HUES64 (cell line): ENCODE results near the gene HSPB8.
A peak's percentile ranks its signal among the peaks of the same experiment; 100 is the strongest.

Experiments used
- H3K27ac ChIP-seq: 2 replicates; pipeline ENCODE4 v1.7.0; 2013; ENCODE audit warnings: low read depth, low read length, inconsistent platforms
- H3K27me3 ChIP-seq: 2 replicates; pipeline ENCODE4 v1.6.1; 2013; ENCODE audit warnings: mild to moderate bottlenecking, low read length; ENCODE audit not compliant: insufficient read depth
- H3K36me3 ChIP-seq: 2 replicates; pipeline ENCODE4 v1.6.1; 2013; ENCODE audit warnings: mild to moderate bottlenecking, low read length; ENCODE audit not compliant: insufficient read depth
- H3K4me1 ChIP-seq: 2 replicates; pipeline ENCODE4 v1.6.1; 2013; ENCODE audit warnings: mild to moderate bottlenecking, low read length, moderate library complexity; ENCODE audit not compliant: insufficient read depth
- H3K4me3 ChIP-seq: 2 replicates; pipeline ENCODE4 v1.5.1; 2013; ENCODE audit warnings: mild to moderate bottlenecking, low read length, moderate library complexity
- H3K9ac ChIP-seq: 2 replicates; pipeline ENCODE4 v1.6.1; 2013; ENCODE audit warnings: mild to moderate bottlenecking, low read depth, low read length
- H3K9me3 ChIP-seq: 2 replicates; pipeline ENCODE4 v1.6.1; 2013; ENCODE audit warnings: low read depth, low read length; ENCODE audit not compliant: insufficient read depth
- WGBS: fragments of 150-250, 120-280 bp; methylation state at CpG from one replicate; pipeline ENCODE4 v1.1.7; 2013; ENCODE audit warnings: missing lambda C conversion rate; 5-methylcytosine and 5-hydroxymethylcytosine counted together

Gene HSPB8

GRCh38 chr12:119153477-119154434, 25.0 kb upstream of the HSPB8 start:
- 33% methylated on average over 48 of the region's 49 CpGs for WGBS
- H3K9ac ChIP-seq, result peak overlapping the region; percentile 85
- H3K4me1 ChIP-seq, result peaks cover 11% of the 10 kb centered on the region
- H3K4me3 ChIP-seq, result peak overlapping the region; percentile 76
- peaks cover 16% of the 10 kb centered on the region for H3K36me3 ChIP-seq
- peaks cover 8% of the 10 kb centered on the region; the same call in 1 of the 2 replicates for H3K9me3 ChIP-seq
- peak overlapping the region; percentile 84 for H3K27ac ChIP-seq
- no peaks in the 10 kb centered on the region for H3K27me3 ChIP-seq

- Histone ChIP-seq H3K36me3 (peaks cover 16% of the 10 kb centered on the region), H3K9ac (peak overlapping the region; percentile 85), H3K4me1 (peaks cover 11% of the 10 kb centered on the region), H3K4me3 (peak overlapping the region; percentile 76), H3K27ac (peak overlapping the region; percentile 84), H3K27me3 (no peaks in the 10 kb centered on the region), H3K9me3 (peaks cover 8% of the 10 kb centered on the region; the same call in 1 of the 2 replicates)
- WGBS, result 38% methylated on average over 9 of the region's 11 CpGs
Measured at GRCh38 chr12:119154435-119154818, 24.3 kb upstream of the HSPB8 start.

- Histone ChIP-seq H3K27ac (no peak overlapping the region), H3K4me1 (peaks cover 11% of the 10 kb centered on the region), H3K36me3 (peaks cover 5% of the 10 kb centered on the region; the same call in 1 of the 2 replicates), H3K27me3 (no peaks in the 10 kb centered on the region), H3K9me3 (peaks cover 3% of the 10 kb centered on the region; the same call in 1 of the 2 replicates), H3K4me3 (no peak overlapping the region), H3K9ac (no peak overlapping the region)
- WGBS, result 75% methylated on average over 34 of the region's 35 CpGs
Measured at GRCh38 chr12:119156401-119157044, 22.2 kb upstream of the HSPB8 start.

GRCh38 chr12:119157528-119157927, 21.2 kb upstream of the HSPB8 start:
- Histone ChIP-seq H3K27me3 (no peaks in the 10 kb centered on the region), H3K36me3 (no peaks in the 10 kb centered on the region), H3K4me1 (peaks cover 11% of the 10 kb centered on the region), H3K9me3 (no peaks in the 10 kb centered on the region), H3K27ac (no peak overlapping the region), H3K9ac (no peak overlapping the region), H3K4me3 (no peak overlapping the region)
- WGBS, result 89% methylated on average over 6 of the region's 6 CpGs

GRCh38 chr12:119157978-119158377, 20.8 kb upstream of the HSPB8 start:
- H3K4me1 ChIP-seq, result peaks cover 8% of the 10 kb centered on the region
- no peak overlapping the region for H3K27ac ChIP-seq
- WGBS, result 100% methylated on average over 2 of the region's 7 CpGs

GRCh38 chr12:119158402-119158801, 20.3 kb upstream of the HSPB8 start:
- Histone ChIP-seq H3K4me1 (peaks cover 5% of the 10 kb centered on the region; the same call in 1 of the 2 replicates), H3K9me3 (no peaks in the 10 kb centered on the region), H3K27ac (no peak overlapping the region), H3K9ac (no peak overlapping the region), H3K36me3 (no peaks in the 10 kb centered on the region), H3K27me3 (no peaks in the 10 kb centered on the region), H3K4me3 (no peak overlapping the region)
- WGBS, result 92% methylated on average over 7 of the region's 7 CpGs

More at GRCh38 chr12:119157978-119158377, 20.8 kb upstream of the HSPB8 start:
- H3K9me3 ChIP-seq, result no peaks in the 10 kb centered on the region
- H3K9ac ChIP-seq, result no peak overlapping the region
- H3K4me3 ChIP-seq, result no peak overlapping the region
- H3K36me3 ChIP-seq, result no peaks in the 10 kb centered on the region
- H3K27me3 ChIP-seq, result no peaks in the 10 kb centered on the region

GRCh38 chr12:119159844-119160243, 18.9 kb upstream of the HSPB8 start:
- WGBS, result 94% methylated on average over 2 of the region's 2 CpGs

GRCh38 chr12:119167902-119168301, 10.8 kb upstream of the HSPB8 start:
- H3K27ac ChIP-seq, result no peak overlapping the region
- H3K4me3 ChIP-seq, result no peak overlapping the region
- 96% methylated on average over 3 of the region's 3 CpGs for WGBS
- no peaks in the 10 kb centered on the region for H3K4me1 ChIP-seq
- H3K27me3 ChIP-seq, result no peaks in the 10 kb centered on the region
- no peak overlapping the region for H3K9ac ChIP-seq
- no peaks in the 10 kb centered on the region for H3K36me3 ChIP-seq
- no peaks in the 10 kb centered on the region for H3K9me3 ChIP-seq

More at GRCh38 chr12:119159844-119160243, 18.9 kb upstream of the HSPB8 start:
- Histone ChIP-seq H3K9ac (no peak overlapping the region), H3K27me3 (no peaks in the 10 kb centered on the region), H3K9me3 (no peaks in the 10 kb centered on the region), H3K27ac (no peak overlapping the region), H3K4me3 (no peak overlapping the region), H3K4me1 (peaks cover 2% of the 10 kb centered on the region; the same call in 1 of the 2 replicates), H3K36me3 (no peaks in the 10 kb centered on the region)

GRCh38 chr12:119168721-119169120, 10.0 kb upstream of the HSPB8 start:
- no peak overlapping the region for H3K27ac ChIP-seq
- no peaks in the 10 kb centered on the region for H3K36me3 ChIP-seq
- no peaks in the 10 kb centered on the region for H3K4me1 ChIP-seq
- no peak overlapping the region for H3K9ac ChIP-seq
- no peak overlapping the region for H3K4me3 ChIP-seq
- no peaks in the 10 kb centered on the region for H3K27me3 ChIP-seq
- WGBS, result 94% methylated on average over 3 of the region's 3 CpGs
- no peaks in the 10 kb centered on the region for H3K9me3 ChIP-seq

GRCh38 chr12:119169150-119169549, 9.6 kb upstream of the HSPB8 start:
- H3K36me3 ChIP-seq, result no peaks in the 10 kb centered on the region
- no peak overlapping the region for H3K9ac ChIP-seq
- 85% methylated on average over 2 of the region's 2 CpGs for WGBS
- H3K9me3 ChIP-seq, result no peaks in the 10 kb centered on the region
- no peak overlapping the region for H3K27ac ChIP-seq
- H3K4me3 ChIP-seq, result no peak overlapping the region
- no peaks in the 10 kb centered on the region for H3K4me1 ChIP-seq
- H3K27me3 ChIP-seq, result no peaks in the 10 kb centered on the region

- no peak overlapping the region for H3K27ac ChIP-seq
- 92% methylated on average over 5 of the region's 5 CpGs for WGBS
- H3K4me1 ChIP-seq, result 0 out of 2 replicates have a peak, but pooled peaks cover 3% of the 10 kb centered on the region
- H3K36me3 ChIP-seq, result no peaks in the 10 kb centered on the region
- H3K4me3 ChIP-seq, result no peak overlapping the region
- no peaks in the 10 kb centered on the region for H3K9me3 ChIP-seq
- no peak overlapping the region for H3K9ac ChIP-seq
- no peaks in the 10 kb centered on the region for H3K27me3 ChIP-seq
Measured at GRCh38 chr12:119171291-119171690, 7.4 kb upstream of the HSPB8 start.
